HuH-7.5 (cell line): ENCODE results near the gene STK11.
"Not testable (repeated sequence)": the region's sequence is repeated elsewhere in the genome, so short reads cannot be mapped to it uniquely, and the experiment has no call there.

Experiments used
- DNase-seq: peaks from one replicate; pipeline ENCODE4 v3.0.0; 2011; ENCODE audit warnings: low spot score

STK11 gene

GRCh38 chr19:1238369-1239303 is 33.1 kb downstream of the STK11 start:
- no peak for DNase-seq

- DNase-seq = no peak
Measured at GRCh38 chr19:1239420-1239795, 33.8 kb downstream of the STK11 start.

GRCh38 chr19:1239796-1240737 is 34.5 kb downstream of the STK11 start:
- DNase-seq = peak; percentile 99

GRCh38 chr19:1240925-1241324 is 35.3 kb downstream of the STK11 start:
- no peak for DNase-seq

- peak; percentile 99 for DNase-seq
Measured at GRCh38 chr19:1241417-1242095, 36.0 kb downstream of the STK11 start, which contains the start of gene ATP5F1D. Gene ATP5F1D, plus strand, starts transcription at chr19:1241751. Its CDS starts 100 bp downstream, at chr19:1241851.

GRCh38 chr19:1243768-1244692 is 38.5 kb downstream of the STK11 start:
- DNase-seq = peak; percentile 99

GRCh38 chr19:1244693-1245451 is 39.3 kb downstream of the STK11 start:
- DNase-seq = peak; percentile 86

- DNase-seq = no peak
Measured at GRCh38 chr19:1245494-1246264, 40.1 kb downstream of the STK11 start.

GRCh38 chr19:1246265-1247087 is 40.9 kb downstream of the STK11 start:
- DNase-seq = not testable (repeated sequence)

- no peak for DNase-seq
Measured at GRCh38 chr19:1247748-1248138, 42.2 kb downstream of the STK11 start.

- peak; percentile 92 for DNase-seq
Measured at GRCh38 chr19:1248139-1248785, 42.7 kb downstream of the STK11 start, which contains the start of gene MIDN. Gene MIDN, plus strand, starts transcription at chr19:1248583. Its CDS starts 1,714 bp downstream, at chr19:1250297.

GRCh38 chr19:1248786-1249297 is 43.3 kb downstream of the STK11 start:
- DNase-seq = peak; percentile 80

- peak; percentile 94 for DNase-seq
Measured at GRCh38 chr19:1249298-1249989, 43.9 kb downstream of the STK11 start.

- DNase-seq = no peak
Measured at GRCh38 chr19:1249990-1250436, 44.4 kb downstream of the STK11 start.

- peak; percentile 86 for DNase-seq
Measured at GRCh38 chr19:1250437-1251260, 45.1 kb downstream of the STK11 start.
